GM18526 (cell line): ENCODE data around the gene COG1.

Experiments
- POLR2A ChIP-seq: IDR thresholded peaks from 3 replicates; pipeline ENCODE4 v1.6.1; 2011; ENCODE audit not compliant: insufficient read length; ENCODE audit errors: extremely low read depth

COG1 gene

DNA sequence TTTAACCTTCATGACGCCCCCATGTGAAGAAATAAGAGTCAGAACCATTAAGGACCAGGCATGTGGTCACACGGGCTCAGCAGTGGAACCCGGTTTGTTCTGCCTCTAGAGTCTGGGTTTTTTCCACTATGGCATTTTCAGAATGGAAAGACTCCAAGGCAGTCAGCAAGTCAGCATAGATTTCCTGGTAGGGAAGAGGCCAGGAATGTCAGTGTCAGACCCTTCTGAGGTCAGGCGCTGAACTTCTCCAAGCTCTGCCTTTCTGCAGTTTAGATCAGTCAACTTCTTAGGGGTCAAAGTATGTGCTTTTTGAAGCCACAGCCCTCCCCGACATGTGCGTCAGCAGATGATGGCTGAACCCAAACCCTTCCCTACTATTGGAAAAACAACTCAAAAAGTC lies 24.2 kb upstream of the COG1 start:
- no peak for TF ChIP-seq POLR2A

DNA sequence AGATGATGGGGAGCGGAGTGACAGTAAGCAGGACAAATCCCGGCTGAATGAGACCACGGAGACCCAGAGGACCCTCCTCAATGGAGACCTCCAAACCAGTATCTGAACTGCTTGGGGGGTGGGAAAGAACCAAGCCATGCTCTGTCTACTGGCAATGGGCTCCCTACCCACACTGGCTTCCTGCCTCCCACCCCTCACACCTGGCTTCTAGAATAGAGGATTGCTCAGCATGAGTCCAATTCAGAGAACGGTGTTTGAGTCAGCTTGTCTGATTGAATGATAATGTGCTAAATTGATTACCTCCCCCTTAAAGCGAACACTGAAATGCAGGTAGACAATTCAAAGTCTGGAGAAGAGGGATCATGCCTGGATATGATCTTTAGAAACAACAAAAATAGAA lies 22.5 kb upstream of the COG1 start:
- no peak for TF ChIP-seq POLR2A

DNA sequence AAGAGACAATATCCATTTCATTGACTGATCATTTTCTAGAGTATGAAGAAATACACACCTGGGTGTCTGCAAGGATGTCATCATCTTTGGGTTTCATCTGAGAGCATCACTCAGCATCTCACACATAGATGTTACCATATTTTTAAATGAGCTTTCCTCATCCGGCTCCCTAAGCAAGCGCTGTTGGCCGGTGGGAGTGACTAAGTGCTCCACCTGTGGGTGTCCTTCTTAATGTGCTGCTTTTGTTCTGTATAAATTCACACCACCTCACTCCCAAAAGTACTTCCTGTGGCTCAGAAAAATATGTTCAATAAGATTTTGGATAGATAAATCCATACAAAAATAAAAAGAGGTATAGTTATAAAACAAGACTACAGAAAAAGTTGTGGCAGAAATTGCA lies 20.6 kb upstream of the COG1 start:
- TF ChIP-seq POLR2A: no peak

DNA sequence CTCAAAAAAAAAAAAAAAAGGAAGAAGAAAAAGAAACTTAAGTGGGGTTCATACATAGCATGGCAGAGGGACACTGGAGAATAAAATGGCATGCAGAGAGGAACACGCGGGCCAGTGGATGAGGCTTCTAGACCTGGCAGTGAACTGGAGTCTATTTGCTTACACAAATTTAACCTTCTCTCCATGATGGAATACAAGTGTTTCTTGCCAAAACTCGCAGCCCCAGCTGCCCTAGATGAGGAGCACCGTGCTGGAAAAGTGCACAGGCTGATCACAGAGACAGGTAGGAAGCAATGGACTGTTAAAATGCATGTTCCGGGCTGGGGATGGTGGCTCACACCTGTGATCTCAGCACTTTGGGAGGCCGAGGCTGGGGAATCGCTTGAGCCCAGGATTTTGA lies 18.7 kb upstream of the COG1 start:
- TF ChIP-seq POLR2A: no peak

DNA sequence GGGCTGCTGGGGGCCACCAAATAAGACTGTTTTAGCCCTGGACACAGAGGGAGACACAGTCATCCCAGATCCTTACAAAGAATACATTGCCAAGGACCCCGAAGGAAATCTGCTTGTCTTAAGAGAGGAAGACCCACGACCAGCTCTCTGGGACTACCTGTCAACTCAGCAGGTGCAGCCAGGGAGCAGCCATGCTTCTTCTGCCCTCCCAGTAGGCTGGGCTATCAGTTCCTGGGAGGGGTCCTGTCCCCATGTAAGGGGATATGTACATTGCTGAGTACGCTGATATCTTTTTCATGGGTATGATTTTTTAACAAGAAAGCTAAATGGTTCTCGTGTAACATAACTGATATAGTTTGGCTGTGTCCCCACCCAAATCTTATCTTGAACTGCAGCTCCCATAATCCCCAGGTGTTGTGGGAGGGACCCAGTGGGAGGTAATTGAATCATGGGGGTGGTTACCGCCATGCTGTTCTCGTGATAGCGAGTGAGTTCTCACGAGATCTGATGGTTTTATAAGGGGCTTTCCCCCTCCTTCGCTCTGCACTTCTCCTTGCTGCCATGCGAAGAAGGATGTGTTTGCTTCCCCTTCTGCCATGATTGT lies 16.8 kb upstream of the COG1 start:
- TF ChIP-seq POLR2A: no peak

DNA sequence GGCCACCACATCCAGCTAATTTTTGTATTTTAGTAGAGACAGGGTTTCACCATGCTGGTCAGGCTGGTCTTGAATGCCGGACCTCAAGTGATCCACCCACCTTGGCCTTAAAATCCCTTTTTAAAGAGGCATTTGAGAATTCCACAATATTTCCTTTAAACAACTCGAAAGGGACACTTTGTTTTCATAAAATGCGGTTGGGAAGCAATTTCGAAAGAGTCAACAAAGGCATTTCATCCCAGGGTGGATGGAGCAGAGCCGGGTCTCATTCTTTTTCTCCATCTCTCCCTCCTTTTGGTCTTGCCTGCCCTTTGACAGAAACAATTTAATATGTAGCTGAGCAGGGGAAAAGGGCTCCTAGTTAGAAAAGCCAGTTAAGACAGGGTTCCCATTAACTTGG lies 13.5 kb upstream of the COG1 start:
- no peak for TF ChIP-seq POLR2A

DNA sequence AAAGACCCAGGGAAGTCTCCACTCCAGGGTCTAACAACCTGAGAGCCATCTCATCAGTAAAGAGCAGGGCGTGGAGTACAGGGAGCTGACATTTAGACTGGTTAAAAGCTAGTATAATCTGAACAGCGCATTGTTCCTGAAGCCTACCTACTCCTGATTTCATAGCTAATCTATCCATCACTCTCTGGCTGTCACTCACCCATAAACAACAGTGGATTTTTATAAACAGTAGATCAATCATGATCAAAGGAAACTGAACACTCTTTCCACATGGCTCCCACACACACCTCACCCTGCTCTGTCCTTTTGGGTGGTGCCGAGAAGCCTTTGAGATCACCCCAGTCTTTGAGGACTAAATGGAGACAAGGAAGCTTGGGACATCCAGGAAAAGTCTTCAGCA lies 13.0 kb upstream of the COG1 start:
- TF ChIP-seq POLR2A: no peak

DNA sequence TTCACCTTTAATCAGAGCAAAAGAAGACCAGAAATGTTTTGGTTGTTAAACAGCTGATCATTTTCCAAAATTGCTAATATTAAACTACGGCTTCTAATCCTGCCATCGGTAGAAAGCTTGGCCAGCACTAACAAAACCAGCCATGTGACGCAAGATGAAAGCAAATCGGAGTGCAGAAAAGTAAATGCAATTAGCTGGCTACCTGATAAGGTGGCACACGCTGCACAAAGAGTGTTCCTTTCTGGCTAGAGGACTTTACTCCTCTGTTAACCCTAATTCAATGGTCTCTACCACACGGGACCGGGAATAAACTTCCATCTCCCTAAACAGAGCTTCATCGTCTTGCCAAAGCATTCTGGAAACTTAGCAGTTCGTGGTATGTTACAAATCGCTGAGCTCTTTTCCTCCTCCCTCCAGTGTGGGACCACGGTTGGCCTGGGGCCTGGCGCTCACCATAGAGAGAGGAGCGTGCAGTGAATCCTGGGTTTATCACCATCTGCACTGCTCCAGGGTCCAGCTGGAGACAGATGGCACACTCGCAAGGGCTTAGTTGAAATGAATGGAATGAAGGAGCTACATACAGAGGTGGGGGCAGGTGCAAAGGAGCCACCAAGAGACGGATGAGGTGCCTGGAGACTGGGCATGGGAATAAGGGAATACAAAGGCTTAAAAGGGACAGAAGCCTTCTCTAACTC lies 10.1 kb upstream of the COG1 start:
- TF ChIP-seq POLR2A: no peak

DNA sequence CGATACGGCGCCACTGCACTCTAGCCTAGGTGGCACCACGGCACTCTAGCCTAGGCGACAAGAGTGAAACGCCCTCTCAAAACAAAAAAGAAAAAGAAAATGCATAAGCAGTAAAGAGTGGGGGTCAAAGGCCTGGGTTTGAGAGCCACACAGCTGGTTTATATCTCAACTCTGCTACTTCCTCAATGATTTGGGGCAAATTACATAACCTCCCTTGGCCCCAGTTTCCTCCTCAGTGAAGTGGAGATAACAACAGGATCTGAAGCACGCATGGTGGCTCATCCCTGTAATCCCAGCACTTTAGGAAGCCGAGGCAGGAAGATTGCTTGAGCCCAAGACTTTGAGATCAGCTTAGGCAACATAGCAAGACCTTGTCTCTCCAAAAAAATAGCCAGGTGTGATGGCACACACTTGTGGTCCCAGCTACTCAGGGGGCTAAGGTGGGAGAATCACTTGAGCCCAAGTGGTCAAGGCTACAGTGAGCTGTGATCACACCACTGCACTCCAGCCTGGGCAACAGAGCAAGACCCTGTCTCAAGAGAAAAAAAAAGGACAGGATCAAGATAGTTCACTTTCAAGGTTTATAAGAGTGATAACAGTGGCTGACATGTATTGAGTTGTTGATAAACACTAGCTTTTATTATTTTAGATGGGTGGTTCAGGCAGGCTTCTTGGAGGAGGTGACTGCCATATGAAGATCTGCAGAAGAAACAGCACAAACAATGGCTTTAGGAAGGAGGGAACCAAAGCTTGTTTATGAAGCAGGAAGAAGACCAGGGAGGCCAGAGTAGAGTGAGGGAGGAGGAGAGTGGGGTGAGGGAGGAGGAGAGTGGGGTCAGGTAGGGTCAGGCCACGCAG lies 8.5 kb upstream of the COG1 start:
- TF ChIP-seq POLR2A: no peak

DNA sequence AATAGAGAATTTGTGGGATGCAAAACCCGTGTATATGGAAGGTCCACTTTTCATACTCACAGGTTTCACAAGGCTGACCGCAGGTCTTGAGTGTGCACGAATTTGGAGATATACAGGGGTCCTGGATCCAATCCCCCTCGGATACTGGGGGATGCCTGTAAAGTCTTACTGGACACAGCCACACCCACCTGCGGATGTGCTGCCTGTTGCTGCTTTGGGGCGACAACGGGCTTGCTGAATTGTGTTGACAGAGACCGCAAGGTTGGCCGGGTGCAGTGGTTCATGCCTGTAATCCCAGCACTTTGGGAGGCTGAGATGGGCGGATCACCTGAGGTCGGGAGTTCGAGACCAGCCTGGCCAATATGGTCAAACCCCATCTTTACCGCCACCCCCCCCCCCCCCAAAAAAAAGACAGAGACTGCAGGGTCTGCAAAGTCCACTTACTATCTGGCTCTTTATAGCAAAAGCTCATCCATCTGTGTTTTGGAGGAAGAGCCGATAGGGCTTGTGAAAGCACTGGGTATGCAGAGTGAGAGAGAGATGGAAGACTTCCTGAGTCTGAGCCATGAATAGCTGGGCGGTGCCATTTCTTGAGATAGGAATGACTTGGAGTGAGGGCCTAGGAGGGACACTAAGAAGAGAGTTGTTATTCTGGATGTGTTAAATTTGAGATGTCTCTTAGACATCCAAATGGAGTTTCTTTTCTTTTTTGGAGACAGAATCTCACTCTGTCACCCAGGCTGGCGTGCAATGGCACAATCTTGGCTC lies 6.4 kb upstream of the COG1 start:
- no peak for TF ChIP-seq POLR2A

DNA sequence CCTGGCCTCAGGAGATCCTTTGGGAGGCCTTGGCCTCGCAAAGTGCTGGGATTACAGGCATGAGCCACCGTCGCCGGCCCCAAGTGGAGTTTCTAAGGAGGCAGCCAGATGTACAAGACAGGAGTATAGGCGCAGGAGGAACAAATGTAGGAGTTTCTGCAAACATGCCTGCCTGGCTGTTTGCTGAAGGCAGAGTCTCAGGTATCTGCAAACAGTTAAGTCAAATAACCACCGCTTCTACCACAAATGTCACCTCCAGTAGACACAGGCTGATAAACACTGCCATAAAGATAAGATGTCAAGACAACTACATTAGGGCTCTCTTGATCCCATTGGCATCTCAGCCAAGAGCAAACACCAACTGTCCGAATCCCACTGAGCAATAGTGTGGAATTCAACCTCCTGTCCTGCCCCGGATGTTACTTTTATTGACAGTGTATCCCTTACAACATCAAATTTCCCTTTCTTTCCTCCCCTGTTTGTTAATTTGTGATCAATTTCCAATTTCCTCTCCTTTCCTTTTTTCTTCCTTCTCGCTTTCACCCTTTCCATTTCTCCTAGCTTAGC lies 5.6 kb upstream of the COG1 start:
- TF ChIP-seq POLR2A: no peak

DNA sequence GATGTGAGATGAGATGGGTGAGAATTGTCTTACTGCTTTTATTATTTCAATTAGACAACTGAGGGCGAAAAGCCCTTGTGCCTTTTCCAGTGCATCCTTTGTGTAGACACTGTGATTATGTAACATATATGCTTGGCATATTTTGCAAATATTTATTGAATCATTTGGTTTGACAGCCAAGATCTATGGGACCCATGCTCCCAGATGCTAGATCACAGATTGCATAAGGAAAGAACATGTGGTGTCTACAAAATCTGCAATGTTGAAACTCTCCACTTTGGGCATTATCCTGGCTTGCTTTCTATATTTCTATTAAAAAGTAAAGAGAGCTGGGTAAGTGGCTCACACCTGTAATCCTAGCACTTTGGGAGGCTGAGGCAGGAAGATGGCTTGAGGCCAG lies 4.8 kb upstream of the COG1 start:
- TF ChIP-seq POLR2A: no peak

DNA sequence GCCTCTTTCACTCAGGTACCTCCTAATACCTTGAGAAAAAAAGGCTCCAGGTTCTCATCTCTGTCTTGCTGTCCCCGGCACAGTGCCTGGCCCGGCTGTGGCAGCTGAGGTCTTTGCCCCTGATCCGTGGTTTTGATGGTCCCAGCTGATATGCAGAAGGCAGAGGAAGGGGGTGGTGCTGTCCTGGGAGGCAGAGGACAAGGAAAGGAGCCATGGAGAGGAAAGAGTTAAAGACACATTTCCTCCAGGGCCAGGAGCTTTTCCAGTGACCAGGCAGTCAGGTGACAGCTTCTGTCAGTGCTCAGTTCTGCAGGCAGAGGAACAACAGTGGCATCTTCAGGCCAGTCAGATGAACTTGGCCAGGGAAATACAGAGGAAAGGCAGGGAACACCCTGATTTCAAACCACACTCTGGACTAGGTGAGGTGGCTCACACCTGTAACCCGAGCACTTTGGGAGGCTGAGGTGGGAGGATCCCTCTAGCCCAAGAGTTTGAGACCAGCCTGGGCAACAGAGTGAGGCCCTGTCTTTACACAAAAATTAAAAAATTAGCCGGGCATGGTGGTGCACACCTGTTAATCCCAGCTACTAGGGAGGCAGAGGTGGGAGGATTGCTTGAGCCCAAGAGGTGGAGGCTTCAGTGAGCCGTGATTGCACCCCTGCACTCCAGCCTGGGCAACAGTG lies 3.3 kb upstream of the COG1 start:
- TF ChIP-seq POLR2A: no peak

DNA sequence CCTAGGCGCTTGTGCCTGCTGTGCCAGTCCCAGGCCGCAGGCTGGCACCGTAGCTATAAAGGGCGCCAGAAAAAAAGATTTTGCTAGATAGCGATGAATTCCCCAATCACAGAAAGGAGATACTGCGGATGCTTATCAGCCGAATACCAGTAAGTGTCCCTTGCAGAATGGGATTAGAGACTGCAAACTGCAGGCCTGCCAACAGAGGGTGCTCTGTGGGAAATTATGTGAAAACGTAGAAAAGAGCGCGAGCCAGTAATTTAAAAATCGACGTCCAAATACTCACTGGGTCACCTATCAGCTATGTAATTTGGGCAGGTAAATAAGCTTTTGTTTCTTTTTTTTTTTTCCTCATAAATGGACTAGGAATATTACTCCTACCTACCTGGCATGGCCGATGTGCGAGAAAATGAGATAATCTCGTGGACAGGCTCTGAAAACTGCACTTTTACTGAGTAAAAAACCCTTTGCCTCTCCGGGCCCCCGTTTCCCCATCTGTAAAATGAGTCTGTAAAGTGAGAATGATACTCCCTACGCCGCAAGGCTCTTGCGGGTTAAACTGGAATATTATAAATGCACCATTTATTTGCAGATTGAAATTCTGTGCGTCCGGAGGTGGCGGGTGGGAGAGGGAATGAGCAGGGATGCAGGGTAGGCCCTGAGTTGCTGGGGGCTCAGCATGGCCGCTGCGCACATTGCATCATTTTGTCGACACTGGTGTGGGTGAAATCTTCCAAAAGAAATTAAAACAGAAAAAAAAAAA lies 1.2 kb upstream of the COG1 start:
- TF ChIP-seq POLR2A: no peak
